Activated B cell treated with CpG ODN at 0.5 μM for 24 hours (primary cell): ENCODE results near the gene ZNF366. TPM values are rescaled to one million over a fixed set of nuclear protein-coding genes. Genes with fewer than 3 reads are reported as not detected.

Experiments
- ATAC-seq: fragments of 200-7000 bp; cut with Tn5 transposase; one replicate; pipeline ENCODE4 v1.10.0; 2021; ENCODE audit warnings: low read depth, mild to moderate bottlenecking, moderate library complexity
- CTCF ChIA-PET: fragments of 350-600 bp; sonication (Branson Sonifier 250); formaldehyde crosslinking; loops from one replicate; lab custom pipeline; 2021; ENCODE audit warnings: antibody characterized with exemption; lab: Charles Lee
- POLR2A ChIA-PET: fragments of 350-600 bp; sonication (Branson Sonifier 250); formaldehyde crosslinking; loops from one replicate; lab custom pipeline; 2021; ENCODE audit warnings: antibody characterized with exemption; lab: Charles Lee
- DNase-seq: peaks from one replicate; pipeline ENCODE4 v3.0.0; 2022
- H3K27ac Mint-ChIP-seq: one replicate; pipeline ENCODE4 v1.8.0; 2020; ENCODE audit warnings: mixed read lengths
- H3K27me3 Mint-ChIP-seq: one replicate; pipeline ENCODE4 v1.8.0; 2021; ENCODE audit warnings: mixed read lengths
- H3K36me3 Mint-ChIP-seq: one replicate; pipeline ENCODE4 v1.8.0; 2021; ENCODE audit warnings: low read depth, mixed read lengths
- H3K4me1 Mint-ChIP-seq: one replicate; pipeline ENCODE4 v1.8.0; 2021; ENCODE audit warnings: mixed read lengths
- H3K4me3 Mint-ChIP-seq: one replicate; pipeline ENCODE4 v1.8.0; 2020; ENCODE audit warnings: mild to moderate bottlenecking, mixed read lengths
- H3K9me3 Mint-ChIP-seq: one replicate; pipeline ENCODE4 v1.8.0; 2020; ENCODE audit warnings: mixed read lengths
- intact Hi-C: fragments of 100-400 bp; cut with micrococcal nuclease; formaldehyde crosslinking; loops from one replicate; pipeline ENCODE4 v1.15.1; 2024
- total RNA-seq: library from RNA; stranded (reverse); gene quantifications from 2 replicates; pipeline ENCODE4 v1.2.3, GENCODE V29; 2022
- TF ChIP-seq, protein P1 (sequence below): fragments of 200-600 bp; IDR thresholded peaks from one replicate; pipeline ENCODE4 v1.8.0; 2022; ENCODE audit warnings: antibody characterized with exemption, mild to moderate bottlenecking

The ZNF366 gene
- total RNA-seq, 1 donor from 2014 or later: not detected

DNA sequence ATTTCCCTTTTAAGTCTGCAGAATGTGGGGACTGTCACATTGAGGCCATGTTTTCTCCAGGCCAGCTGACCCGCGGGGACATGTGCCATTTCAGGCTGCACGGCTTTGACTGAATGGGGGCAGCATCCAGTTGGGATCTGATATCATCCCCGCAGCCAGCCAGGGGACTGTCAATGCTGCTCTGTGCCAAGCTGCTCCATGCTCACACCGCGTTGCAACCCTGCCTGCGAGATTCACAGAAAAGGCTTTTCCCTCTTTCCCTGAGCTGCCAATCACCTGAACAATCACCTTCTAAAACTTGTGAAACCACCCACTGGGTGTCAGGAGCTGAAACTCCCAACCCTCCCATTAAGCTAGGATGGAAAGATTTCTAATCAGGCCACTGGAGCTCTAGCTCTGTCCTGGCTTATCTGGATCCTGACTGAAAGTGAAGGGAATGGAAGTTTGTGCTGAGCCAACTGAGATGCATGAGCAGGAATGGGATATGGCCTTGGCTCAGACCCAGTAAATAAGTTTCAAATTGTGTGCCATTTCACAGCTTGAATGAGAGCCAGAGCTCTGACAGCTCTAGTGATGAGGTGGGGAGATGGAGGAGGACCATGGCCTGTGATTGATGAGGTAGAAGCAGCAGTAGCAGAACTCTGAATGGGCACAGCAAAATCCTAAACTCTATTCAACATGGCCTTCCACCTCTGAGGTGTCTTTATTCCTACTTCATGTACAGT, 34.5 kb upstream of the ZNF366 start:
- Mint-ChIP-seq H3K9me3 (peaks cover 10% of the 10 kb centered on the region), H3K27me3 (peaks cover 4% of the 10 kb centered on the region), H3K4me3 (no peak overlapping the region), H3K36me3 (no peaks in the 10 kb centered on the region), H3K4me1 (no peaks in the 10 kb centered on the region), H3K27ac (no peak overlapping the region)
- POLR2A ChIA-PET: no interaction called here
- CTCF ChIA-PET: no interaction called here
- no peak for DNase-seq
- TF ChIP-seq, protein P1, sequence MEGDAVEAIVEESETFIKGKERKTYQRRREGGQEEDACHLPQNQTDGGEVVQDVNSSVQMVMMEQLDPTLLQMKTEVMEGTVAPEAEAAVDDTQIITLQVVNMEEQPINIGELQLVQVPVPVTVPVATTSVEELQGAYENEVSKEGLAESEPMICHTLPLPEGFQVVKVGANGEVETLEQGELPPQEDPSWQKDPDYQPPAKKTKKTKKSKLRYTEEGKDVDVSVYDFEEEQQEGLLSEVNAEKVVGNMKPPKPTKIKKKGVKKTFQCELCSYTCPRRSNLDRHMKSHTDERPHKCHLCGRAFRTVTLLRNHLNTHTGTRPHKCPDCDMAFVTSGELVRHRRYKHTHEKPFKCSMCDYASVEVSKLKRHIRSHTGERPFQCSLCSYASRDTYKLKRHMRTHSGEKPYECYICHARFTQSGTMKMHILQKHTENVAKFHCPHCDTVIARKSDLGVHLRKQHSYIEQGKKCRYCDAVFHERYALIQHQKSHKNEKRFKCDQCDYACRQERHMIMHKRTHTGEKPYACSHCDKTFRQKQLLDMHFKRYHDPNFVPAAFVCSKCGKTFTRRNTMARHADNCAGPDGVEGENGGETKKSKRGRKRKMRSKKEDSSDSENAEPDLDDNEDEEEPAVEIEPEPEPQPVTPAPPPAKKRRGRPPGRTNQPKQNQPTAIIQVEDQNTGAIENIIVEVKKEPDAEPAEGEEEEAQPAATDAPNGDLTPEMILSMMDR: no peak
- no peak for ATAC-seq
- intact Hi-C loops: no loop called here

DNA sequence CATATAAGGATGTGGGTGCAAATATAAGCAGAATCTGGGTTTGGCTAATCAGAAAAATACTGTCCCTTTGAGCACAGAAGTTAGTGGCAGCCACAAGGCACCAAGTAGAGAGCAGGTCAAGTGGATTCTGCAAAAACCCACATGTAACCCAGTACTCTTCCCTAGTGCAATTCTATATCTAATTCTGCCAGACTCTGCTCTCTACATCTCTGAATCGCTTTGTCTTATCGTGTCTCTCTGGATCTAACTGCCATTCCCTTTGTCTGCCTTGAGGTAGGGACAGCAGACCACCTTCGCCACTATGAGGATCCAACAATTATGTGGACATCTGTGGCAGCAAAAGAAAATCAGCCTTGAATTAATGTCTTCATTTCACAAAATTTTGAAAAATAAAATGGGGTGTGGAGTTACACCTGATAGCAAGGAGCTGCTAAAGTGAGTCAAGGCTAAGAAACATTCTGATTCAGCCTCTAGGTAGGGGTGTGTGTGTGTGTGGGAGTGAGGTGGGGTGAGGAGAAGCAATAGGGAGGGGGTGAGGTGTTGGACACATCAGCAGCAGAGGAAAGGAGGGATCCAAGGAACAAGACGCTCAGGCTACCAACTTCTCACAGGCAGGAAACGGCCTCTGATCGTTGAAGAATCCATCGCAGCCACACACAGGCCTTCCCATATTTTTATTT, 33.7 kb upstream of the ZNF366 start:
- TF ChIP-seq, protein P1: no peak
- Mint-ChIP-seq H3K4me1 (no peaks in the 10 kb centered on the region), H3K27ac (no peak overlapping the region), H3K27me3 (peaks cover 2% of the 10 kb centered on the region), H3K4me3 (no peak overlapping the region), H3K9me3 (peaks cover 10% of the 10 kb centered on the region), H3K36me3 (no peaks in the 10 kb centered on the region)
- ATAC-seq (no peak), DNase-seq (no peak)
- ChIA-PET CTCF (no interaction called here), POLR2A (no interaction called here)
- intact Hi-C loops: no loop called here

DNA sequence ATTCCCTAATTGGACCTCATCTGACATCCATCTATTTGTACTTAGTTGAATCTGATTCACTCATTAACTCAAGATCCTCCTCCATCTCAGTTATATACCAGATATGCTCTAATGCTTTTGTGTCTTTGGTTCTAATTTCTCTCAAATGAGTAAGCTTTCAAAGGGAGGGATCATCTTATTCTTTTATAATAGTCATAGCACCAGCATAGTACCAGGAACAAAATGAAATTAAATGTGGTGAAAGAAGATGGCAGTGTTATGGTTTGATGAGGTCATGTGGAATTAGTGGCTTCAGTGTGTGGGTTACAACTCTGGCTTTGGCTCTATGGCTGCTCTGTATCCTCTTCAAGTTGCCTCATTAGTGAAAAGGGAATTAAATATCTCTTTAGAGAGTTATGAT, 32.5 kb upstream of the ZNF366 start:
- ChIA-PET CTCF (no interaction called here), POLR2A (no interaction called here)
- DNase-seq: no peak
- Mint-ChIP-seq H3K9me3 (peaks cover 5% of the 10 kb centered on the region), H3K4me1 (no peaks in the 10 kb centered on the region), H3K36me3 (no peaks in the 10 kb centered on the region), H3K4me3 (no peak overlapping the region), H3K27ac (no peak overlapping the region), H3K27me3 (peaks cover 2% of the 10 kb centered on the region)
- intact Hi-C loops: no loop called here
- ATAC-seq: no peak
- TF ChIP-seq, protein P1: no peak

DNA sequence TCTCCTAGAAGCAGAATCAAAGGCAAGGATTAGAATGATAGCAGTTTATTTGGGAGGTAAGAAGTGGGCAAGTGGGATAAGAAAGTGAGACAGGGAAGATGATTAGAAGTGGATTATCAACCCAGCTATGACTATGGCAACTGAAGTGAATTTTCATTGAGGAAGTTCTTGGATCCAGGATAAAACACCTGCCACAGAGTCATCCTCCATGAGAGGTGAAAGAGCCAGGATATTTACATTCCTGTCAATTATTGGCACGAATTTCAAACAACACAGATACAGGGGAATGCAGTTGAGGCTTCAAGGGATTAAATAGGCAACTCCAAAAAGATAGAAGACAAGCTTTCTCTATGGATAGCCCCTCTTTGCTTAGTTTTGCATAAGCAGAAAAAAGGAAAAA, 31.8 kb upstream of the ZNF366 start:
- TF ChIP-seq, protein P1: no peak
- Mint-ChIP-seq H3K9me3 (peaks cover 5% of the 10 kb centered on the region), H3K36me3 (no peaks in the 10 kb centered on the region), H3K4me3 (no peak overlapping the region), H3K4me1 (no peaks in the 10 kb centered on the region), H3K27ac (no peak overlapping the region), H3K27me3 (peaks cover 7% of the 10 kb centered on the region)
- CTCF ChIA-PET: no interaction called here
- ATAC-seq (no peak), DNase-seq (no peak)
- intact Hi-C loops: no loop called here
- POLR2A ChIA-PET: no interaction called here

DNA sequence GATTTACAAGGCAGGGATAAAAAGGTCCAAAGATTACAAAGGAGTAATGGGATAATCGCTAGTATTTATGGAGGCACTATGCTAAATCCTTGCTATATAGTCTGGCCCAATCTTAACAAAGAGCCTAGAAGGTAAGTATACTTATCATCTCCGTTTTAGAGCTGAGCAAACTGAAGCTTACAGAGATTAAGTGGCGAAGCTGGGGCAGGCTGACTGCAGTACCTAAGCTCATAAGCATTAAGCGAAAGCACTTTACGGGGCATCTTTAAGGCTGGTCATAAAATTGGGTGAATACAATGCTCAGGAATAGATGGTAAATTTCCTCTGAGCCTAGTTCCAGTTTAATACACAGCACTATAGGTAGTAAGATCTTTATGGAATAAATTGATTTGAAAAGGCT, 30.0 kb upstream of the ZNF366 start:
- ATAC-seq (no peak), DNase-seq (no peak)
- H3K9me3 Mint-ChIP-seq: peaks cover 2% of the 10 kb centered on the region
- no peaks in the 10 kb centered on the region for H3K4me1 Mint-ChIP-seq
- ChIA-PET CTCF (no interaction called here), POLR2A (no interaction called here)
- H3K27ac Mint-ChIP-seq: no peak overlapping the region
- no peaks in the 10 kb centered on the region for H3K36me3 Mint-ChIP-seq
- H3K4me3 Mint-ChIP-seq: no peak overlapping the region
- TF ChIP-seq, protein P1: no peak
- intact Hi-C loops: no loop called here
- H3K27me3 Mint-ChIP-seq: peaks cover 9% of the 10 kb centered on the region
